Activated T-cell treated with anti-CD3 and anti-CD28 coated beads for 24 hours (primary cell): ENCODE data around the gene DDX54.

Source experiments
- DNase-seq: peaks from one replicate; pipeline ENCODE4 v3.0.0-alpha.2; 2020; ENCODE audit warnings: low read depth

The DDX54 gene

DNA sequence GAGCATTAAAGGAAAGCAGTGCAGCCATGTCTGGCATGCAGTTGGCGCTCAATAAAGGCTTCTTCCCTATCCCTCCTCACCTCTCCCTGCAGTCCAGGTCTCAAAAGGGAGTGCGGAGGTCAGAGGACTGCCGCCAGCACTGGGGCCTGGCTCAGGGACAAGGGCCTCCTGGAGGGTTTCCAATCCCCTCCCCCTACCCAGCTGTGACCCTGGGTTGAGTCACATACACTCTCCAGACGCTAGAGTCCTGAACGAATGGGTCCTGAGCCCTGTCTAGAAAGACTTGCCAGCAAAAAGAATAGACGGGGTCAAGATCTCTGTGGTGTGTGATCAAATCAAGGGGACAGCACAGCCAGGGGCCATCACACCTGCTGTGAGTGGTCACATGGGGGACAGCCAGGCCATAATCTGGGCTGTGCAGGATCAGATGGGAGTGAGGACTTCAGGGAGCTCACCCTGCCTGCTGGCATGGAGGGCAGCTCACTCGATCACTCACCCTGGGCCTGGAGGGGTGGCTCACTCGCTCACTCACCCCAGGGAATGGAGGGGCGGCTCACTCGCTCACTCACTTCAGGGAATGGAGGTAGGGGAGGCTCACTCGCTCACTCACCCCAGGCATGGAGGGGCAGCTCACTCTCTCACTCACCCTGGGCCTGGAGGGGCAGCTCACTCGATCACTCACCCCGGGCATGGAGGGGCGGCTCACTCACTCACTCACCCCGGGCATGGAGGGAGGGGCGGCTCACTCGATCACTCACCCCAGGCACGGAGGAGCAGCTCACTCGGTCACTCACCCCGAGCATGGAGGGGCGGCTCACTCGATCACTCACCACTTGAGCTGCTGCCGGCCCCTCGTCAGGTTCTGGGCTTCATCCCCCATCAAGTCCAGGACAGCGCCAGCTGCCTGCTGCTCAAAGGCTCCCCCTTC lies 22.9 kb downstream of the DDX54 start:
- no peak for DNase-seq

GRCh38 chr12:113161415-113162016 lies 23.8 kb downstream of the DDX54 start:
- DNase-seq: no peak

GRCh38 chr12:113159937-113160336 lies 25.3 kb downstream of the DDX54 start:
- DNase-seq: no peak

- DNase-seq: no peak
Observed at GRCh38 chr12:113158439-113159203, 26.7 kb downstream of the DDX54 start.

- DNase-seq: no peak
Observed at GRCh38 chr12:113157218-113157859, 27.9 kb downstream of the DDX54 start.

- DNase-seq: no peak
Observed at GRCh38 chr12:113155646-113156045, 29.6 kb downstream of the DDX54 start.

DNA sequence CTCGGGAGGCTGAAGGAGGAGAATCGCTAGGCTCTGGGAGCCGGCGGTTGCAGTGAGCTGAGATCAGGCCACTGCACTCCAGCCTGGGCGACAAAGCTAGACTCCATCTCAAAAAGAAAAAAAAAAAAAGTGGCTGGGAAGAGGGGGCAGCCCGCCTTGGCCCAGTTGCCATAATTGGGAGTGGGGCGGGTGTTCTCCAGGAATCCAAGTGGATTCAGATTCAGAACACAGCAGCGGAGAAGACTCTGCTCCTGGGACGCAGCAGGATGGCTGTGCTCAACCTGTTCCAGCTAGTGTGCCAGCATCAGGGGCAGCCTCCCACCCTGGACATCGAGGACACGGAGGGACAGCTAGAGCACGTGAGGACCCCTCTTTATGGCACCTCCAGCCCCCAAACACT lies 30.2 kb downstream of the DDX54 start:
- no peak for DNase-seq

- DNase-seq: no peak
Observed at GRCh38 chr12:113154351-113154973, 30.8 kb downstream of the DDX54 start.

DNA sequence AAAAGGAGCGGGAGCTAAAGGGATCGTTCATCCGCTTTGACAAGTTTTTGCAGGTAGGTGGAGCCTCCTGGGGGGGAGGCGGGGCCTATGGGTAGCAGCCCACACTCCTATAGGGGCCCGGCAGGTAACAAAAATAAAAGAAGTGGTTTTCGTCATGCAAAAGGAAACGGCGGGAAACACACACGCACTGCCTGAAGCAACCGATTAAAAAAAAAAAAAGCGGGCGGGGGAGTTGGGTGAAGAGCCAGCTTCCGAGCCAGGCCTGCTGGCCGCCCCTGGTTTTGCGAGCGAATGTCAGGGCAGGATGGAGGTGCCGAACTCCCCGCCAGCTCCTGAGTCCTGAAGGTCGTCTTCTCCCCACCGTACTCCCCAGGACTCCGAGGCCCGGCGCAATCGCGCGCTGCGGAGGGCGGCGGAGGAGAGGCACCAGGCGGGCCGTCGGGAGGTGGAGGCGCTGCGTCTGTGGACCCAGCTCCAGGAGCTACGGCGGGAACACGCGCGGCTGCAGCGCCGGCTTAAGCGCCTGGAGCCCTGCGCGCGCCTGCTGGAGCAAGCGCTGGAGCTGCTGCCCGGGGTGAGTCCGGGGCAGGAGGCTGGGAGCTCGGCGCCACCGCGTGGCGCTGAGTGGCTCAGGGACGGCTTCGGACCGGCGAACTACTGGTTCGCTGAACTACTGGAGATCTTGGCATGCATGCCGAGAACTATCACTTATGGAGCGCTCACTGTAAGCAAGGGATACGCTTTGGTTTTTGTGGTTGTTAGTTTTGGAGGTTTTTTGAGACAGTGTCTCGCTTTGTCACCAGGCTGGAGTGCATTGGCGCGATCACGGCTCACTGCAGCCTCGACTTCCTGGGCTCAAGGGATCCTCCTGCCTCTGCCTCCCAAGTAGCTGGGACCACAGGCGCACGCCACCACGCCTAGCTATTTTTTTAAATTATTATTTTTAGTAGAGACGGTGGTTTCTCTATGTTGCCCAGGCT lies 32.2 kb downstream of the DDX54 start:
- peak; percentile 38 for DNase-seq

DNA sequence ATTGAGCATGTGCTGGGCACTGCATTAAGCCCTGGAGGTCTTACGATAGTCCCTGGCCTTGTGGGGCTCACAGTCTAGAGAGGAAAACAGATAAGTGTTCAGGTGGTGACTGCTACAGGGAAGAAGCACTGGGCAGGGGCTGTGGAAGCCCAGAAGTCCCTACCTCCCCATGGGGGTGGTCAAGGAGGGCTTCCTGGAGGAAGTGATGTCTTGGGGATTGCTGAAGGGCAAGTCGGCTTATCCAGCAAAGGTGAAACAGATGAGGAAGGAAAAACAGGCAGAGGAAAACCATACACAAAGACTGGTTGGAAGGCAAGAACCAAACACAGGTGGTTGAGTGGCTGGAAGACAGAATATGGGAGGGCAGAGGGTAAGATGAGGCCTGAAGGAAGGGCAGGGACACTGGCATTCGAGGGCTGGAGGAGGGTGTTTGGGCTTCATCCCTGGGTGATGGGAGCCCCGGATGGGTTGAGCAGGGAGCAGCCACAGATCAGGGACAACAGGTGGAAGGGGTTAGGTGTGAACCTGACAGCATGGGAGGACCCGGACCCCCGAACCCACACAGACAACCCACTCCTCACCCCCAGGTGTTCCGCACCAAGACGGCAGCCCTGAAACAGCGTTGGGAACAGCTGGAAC lies 33.0 kb downstream of the DDX54 start:
- DNase-seq: no peak

GRCh38 chr12:113151655-113152054 lies 33.6 kb downstream of the DDX54 start:
- no peak for DNase-seq

DNA sequence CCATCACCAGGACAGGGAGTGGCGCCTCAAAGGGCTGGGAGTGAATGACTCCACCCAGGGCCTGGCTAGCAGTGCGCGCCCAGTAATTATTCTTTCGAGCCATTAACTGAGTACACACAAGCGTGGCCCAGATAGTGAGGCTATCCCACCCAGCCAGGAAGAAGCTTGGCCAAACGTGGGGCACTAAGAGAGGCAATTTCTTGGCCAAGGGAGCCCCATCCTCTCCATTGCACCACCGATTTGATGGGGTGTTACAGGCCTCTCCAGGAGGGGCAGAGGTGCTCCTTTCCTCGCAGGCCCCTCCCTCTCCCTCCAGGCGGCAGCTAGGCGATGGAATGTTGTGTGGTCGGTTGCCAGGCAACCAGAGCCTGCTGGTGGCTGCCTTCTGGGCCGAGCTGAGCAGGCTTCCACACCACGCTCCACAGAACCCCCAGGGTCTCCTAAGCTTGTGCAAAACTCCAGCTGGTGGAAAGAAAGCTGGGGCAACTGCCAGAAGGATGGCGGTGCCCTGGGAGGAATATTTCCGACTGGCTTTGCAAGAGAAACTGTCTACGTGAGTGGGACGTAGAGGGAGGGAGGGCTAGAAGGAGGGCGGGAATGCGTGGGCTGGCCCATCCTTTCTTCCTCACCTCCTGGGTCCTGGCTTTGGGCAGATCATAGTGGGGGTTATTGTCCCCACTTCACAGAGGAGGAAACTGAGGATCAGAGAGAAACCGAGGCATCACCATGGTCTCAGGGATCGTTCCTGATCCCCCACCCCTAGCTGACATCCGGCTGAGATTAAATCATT lies 35.7 kb downstream of the DDX54 start, which contains the start of gene CFAP73:
CFAP73 (plus strand) TSS at position 364 of the 790 bp plus-strand sequence; CDS start at position 498, 134 bp downstream.
- DNase-seq: no peak

DNA sequence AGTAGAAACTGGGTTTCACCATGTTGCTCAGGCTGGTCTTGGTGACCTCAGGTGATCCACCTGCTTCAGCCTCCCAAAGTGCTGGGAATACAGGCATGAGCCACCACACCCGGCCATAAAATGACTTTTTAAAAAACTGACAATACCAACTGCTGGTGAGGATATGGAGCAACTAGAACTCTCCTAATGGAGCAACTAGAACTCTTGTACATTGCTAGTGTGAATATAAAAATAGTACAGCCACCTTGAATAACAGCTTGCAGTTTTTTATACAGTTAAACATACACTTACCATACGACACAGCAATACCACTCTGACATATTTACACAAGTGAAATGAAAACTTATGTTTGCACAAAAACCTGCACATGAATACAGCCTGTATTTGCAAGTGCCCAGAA lies 38.3 kb downstream of the DDX54 start:
- no peak for DNase-seq

- no peak for DNase-seq
Observed at GRCh38 chr12:113145720-113146551, 39.3 kb downstream of the DDX54 start.

GRCh38 chr12:113144806-113145205 lies 40.5 kb downstream of the DDX54 start:
- no peak for DNase-seq

- no peak for DNase-seq
Observed at GRCh38 chr12:113143959-113144358, 41.3 kb downstream of the DDX54 start.

- DNase-seq: no peak
Observed at GRCh38 chr12:113142886-113143332, 42.4 kb downstream of the DDX54 start.
